Erythroblast (primary cell): ENCODE data around the gene MYO18A.

Experiments
- GATA1 ChIP-seq: IDR thresholded peaks from 2 replicates; pipeline ENCODE4 v1.6.1; 2011; ENCODE audit warnings: low read depth, mild to moderate bottlenecking, control low read depth, low read length, moderate library complexity
- POLR2A ChIP-seq: IDR thresholded peaks from 2 replicates; pipeline ENCODE4 v1.6.1; 2011; ENCODE audit warnings: mild to moderate bottlenecking, low read length

DNA sequence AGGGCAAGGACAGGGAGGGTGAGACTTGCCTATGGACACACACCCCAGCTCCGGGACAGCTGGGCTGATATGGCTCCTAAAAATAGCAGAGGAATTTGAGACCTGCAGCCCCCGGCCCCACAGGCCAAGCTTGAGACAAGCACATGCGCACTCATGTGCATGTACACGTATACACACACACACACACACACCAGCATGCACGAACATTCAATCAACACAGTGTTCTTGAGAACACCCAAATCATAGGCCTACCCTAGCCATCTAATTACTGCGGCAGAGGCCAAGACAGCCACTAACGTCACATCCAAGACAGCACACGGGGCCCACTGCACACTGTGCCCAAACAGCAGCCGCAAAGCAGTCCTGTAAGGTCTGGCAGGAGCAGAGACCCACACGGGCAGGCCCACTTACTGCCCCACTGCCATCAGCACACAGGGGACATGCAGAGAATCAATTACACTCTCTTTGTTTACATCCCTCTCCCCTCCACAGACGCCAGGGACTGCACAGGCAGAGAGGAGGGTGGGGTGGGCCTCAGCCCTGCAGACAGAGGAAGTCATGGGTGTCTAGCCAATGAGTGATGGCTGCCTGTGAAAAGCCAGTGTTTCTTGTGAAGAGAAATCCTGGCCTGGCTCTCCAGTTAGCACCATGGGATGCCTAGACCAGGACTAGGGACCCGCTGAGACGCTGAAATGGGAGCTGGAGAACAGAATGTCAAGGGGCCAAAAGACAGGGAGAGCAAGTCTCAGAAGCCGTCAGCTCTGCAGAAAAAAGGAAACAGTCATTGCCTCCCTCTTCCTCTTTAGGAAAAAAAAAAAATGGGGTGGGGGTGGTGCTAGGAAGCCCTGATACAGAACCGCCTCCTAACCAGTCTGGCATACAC lies 39.3 kb downstream of the MYO18A start:
- TF ChIP-seq POLR2A (no peak), GATA1 (no peak)
